HG03066 (cell line): ENCODE results near the gene CEP70.

Experiments
- ATAC-seq: cut with Tn5 transposase; IDR thresholded peaks from one replicate; pipeline ENCODE4 v1.9.1; 2021; ENCODE audit warnings: low read depth; ENCODE audit not compliant: unreplicated experiment

Gene CEP70

GRCh38 chr3:138474163-138474562, 119.9 kb downstream of the CEP70 start:
- no peak for ATAC-seq

GRCh38 chr3:138473391-138473790, 120.7 kb downstream of the CEP70 start:
- ATAC-seq: no peak

GRCh38 chr3:138472141-138472825, 121.8 kb downstream of the CEP70 start:
- ATAC-seq: no peak

- ATAC-seq: no peak
These were observed 122.6 kb downstream of the CEP70 start for GRCh38 chr3:138471481-138471880.

GRCh38 chr3:138470687-138471086, 123.4 kb downstream of the CEP70 start:
- ATAC-seq: no peak

GRCh38 chr3:138469874-138470273, 124.2 kb downstream of the CEP70 start:
- no peak for ATAC-seq

GRCh38 chr3:138468886-138469285, 125.2 kb downstream of the CEP70 start:
- ATAC-seq: no peak

- ATAC-seq: no peak
These were observed 125.6 kb downstream of the CEP70 start for GRCh38 chr3:138468451-138468850.

GRCh38 chr3:138467931-138468330, 126.1 kb downstream of the CEP70 start:
- no peak for ATAC-seq

- no peak for ATAC-seq
These were observed 128.1 kb downstream of the CEP70 start for GRCh38 chr3:138465925-138466324.

- no peak for ATAC-seq
These were observed 128.6 kb downstream of the CEP70 start for GRCh38 chr3:138465451-138465850.

- ATAC-seq: no peak
These were observed 129.6 kb downstream of the CEP70 start for GRCh38 chr3:138464491-138464860.

GRCh38 chr3:138463724-138464490, 130.2 kb downstream of the CEP70 start:
- no peak for ATAC-seq

- ATAC-seq: no peak
These were observed 132.2 kb downstream of the CEP70 start for GRCh38 chr3:138461896-138462295.

- ATAC-seq: no peak
These were observed 132.8 kb downstream of the CEP70 start for GRCh38 chr3:138461246-138461645.

- ATAC-seq: no peak
These were observed 133.4 kb downstream of the CEP70 start for GRCh38 chr3:138460536-138461205.

- no peak for ATAC-seq
These were observed 134.2 kb downstream of the CEP70 start for GRCh38 chr3:138459619-138460535.

- ATAC-seq: no peak
These were observed 135.1 kb downstream of the CEP70 start for GRCh38 chr3:138458774-138459499.

GRCh38 chr3:138457863-138458735, 136.0 kb downstream of the CEP70 start:
- ATAC-seq: no peak
